ENCODE data around the gene SPPL3.

DNA sequence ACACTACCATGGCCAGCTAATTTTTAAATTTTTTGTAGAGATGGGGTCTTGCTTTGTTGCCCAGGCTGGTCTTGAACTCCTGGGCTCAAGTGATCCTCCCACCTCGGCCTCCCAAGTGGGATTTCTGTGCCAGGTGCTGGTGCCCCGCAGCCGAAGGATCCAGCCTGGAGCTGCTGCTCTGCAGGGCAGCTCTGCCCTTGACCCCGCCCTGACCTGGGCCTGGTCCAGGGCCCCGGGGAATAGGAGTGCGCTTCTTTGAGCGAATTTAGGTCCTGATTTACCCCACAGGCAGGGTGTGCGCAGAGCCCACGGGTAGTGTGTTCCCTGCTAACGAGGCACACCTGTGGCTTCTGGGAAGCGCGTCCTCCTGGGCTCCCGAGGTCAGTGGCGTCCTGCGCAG, 163.3 kb downstream of the SPPL3 start:
- TF ChIP-seq, protein P1, sequence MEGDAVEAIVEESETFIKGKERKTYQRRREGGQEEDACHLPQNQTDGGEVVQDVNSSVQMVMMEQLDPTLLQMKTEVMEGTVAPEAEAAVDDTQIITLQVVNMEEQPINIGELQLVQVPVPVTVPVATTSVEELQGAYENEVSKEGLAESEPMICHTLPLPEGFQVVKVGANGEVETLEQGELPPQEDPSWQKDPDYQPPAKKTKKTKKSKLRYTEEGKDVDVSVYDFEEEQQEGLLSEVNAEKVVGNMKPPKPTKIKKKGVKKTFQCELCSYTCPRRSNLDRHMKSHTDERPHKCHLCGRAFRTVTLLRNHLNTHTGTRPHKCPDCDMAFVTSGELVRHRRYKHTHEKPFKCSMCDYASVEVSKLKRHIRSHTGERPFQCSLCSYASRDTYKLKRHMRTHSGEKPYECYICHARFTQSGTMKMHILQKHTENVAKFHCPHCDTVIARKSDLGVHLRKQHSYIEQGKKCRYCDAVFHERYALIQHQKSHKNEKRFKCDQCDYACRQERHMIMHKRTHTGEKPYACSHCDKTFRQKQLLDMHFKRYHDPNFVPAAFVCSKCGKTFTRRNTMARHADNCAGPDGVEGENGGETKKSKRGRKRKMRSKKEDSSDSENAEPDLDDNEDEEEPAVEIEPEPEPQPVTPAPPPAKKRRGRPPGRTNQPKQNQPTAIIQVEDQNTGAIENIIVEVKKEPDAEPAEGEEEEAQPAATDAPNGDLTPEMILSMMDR (conservative IDR thresholded peaks at IDR 0.05 in 1 of 2, IDR thresholded peaks at IDR 0.05 in 1 of 2; ENCODE audit: extremely low read depth in 1 of 2, insufficient read depth in 1 of 2, low read depth in 1 of 2, low read length in 2 of 2) = no peak
- TF ChIP-seq EZH2 (IDR thresholded peaks at IDR 0.05; ENCODE audit: borderline replicate concordance, low read length) = no peak

All from mammary epithelial cell (primary cell).